CD4-positive, alpha-beta T cell treated with Interferon gamma for 1 hour (primary cell): ENCODE results near the gene ABLIM3.
A peak's percentile ranks its signal among the peaks of the same experiment; 100 is the strongest.

Experiments
- DNase-seq: peaks from one replicate; pipeline ENCODE4 v3.0.0-alpha.2; 2020

The ABLIM3 gene

DNA sequence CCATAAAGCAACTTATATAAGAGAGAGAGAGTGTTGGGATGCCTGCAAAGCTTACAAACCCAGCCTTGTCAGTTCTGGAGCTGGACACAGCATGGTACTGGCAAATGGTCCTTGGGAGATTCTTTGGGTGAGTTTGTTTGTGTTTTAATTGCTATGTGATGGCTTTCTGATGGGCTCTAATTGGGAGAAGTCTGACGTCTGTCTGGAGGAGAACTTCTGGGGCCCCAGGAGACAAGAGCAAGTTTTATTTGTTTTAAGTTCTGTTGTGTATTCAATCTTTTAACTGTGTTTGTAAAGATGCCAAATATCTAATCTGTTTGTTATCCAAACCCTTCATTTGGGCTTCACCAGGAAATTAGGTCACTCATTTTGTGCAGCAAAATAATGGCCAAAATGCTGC, 80.0 kb downstream of the ABLIM3 start:
- no peak for DNase-seq

GRCh38 chr5:149221731-149222342, 80.5 kb downstream of the ABLIM3 start:
- no peak for DNase-seq

- no peak for DNase-seq
Measured at GRCh38 chr5:149223081-149223848, 82.0 kb downstream of the ABLIM3 start.

DNA sequence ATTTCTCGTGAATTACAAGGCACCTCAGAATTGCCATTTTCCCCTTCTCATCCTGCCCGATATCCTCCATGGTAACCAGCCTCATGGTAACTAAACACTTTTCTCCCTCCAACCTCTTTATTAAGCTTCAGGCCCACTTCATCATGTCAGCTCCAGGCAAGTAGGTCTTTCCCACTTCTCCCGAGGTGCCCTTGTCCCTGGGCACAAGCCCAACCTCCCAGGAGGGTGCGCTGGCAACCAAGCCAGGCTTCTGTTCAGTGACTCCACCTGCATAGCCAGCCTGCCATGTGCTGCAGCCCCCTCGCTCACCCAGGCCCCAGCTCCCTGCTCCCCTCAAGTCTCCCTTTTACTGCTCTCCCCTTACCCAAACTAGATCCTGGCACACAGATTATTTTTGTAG, 83.0 kb downstream of the ABLIM3 start:
- DNase-seq: no peak

DNA sequence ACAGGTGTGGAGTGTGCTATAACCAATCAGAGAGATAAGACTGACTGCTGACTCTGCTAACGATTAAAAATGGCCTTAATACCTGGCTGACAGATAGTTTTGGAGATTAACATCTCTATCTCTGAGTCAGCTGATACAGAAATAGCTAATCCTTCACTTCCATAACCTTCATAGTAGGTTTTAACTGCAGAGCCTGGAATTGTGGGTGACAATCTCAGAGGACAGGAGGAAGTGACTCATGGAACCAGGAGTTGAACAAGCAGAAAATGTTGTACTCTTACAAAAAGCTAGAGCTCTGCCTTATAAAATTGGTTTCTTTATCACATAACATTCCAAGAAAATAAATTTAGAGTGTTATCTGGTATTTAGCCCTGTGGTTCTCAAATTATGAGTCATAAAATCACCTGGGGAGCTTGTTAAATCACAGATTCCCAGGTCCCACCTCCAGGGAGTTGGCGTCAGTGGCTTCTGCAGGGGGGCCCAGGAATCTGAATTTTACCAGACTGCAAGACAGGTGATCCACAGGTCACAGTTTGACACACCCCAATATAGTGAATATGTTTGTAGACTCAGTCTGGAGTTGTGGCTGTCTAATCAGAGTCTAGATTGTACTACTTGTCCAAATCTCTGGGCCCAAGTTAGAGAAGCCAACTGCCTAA, 86.0 kb downstream of the ABLIM3 start:
- DNase-seq: no peak

DNA sequence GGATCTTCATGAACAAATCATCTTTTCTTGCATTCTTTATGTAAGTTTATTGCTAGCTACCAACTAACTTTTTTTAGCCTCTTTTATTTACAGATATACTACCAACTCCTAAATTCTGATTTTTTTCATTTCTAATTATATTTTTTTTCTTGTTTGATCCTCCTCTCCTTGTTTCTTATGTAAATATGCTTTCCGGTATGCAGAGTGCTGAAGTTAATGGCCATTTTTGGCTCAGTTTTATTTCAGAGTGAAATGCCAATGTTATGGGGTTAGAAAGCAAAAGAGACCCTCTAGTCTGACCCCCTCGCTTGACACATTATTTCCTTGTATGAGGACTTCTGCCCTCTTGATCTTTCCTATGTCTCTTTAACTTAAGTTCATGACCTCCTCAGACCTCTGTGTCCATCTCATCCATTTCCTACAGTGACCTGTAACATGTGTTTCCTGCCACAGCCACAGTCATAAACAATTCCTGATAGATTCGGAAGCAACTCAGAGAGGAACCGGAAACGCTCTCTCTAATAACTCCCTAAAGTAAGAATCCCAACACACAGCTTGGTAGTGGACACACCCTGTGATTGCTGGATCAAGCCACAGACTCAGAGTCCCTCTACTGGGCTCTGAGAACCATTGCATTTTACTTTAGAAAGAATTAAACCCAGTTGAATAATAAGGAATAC, 87.5 kb downstream of the ABLIM3 start:
- no peak for DNase-seq

GRCh38 chr5:149229298-149229937, 88.1 kb downstream of the ABLIM3 start:
- DNase-seq: no peak

DNA sequence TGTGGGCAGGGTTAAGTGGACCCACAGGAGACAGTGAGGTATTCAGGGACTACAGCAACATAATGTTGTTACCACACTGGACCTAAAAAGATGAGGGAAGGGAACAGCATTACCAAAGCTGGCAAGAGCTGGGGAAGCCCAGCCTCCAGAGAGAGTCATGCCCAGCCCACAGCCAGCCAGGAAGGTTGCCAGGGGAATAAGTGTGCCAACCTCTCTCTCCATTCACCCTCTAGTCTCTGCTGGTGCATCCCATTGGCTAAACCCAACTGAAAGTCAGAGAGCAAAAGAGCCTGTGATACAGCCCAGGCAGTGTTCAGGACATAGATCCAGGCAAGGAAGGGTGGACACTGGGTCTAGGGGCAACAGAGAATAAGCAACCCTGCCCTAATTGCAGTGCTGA, 94.5 kb downstream of the ABLIM3 start:
- no peak for DNase-seq

- DNase-seq: no peak
Measured at GRCh38 chr5:149237662-149238061, 96.4 kb downstream of the ABLIM3 start.

- no peak for DNase-seq
Measured at GRCh38 chr5:149238540-149238939, 97.2 kb downstream of the ABLIM3 start.

GRCh38 chr5:149239917-149240316, 98.6 kb downstream of the ABLIM3 start:
- DNase-seq: no peak

DNA sequence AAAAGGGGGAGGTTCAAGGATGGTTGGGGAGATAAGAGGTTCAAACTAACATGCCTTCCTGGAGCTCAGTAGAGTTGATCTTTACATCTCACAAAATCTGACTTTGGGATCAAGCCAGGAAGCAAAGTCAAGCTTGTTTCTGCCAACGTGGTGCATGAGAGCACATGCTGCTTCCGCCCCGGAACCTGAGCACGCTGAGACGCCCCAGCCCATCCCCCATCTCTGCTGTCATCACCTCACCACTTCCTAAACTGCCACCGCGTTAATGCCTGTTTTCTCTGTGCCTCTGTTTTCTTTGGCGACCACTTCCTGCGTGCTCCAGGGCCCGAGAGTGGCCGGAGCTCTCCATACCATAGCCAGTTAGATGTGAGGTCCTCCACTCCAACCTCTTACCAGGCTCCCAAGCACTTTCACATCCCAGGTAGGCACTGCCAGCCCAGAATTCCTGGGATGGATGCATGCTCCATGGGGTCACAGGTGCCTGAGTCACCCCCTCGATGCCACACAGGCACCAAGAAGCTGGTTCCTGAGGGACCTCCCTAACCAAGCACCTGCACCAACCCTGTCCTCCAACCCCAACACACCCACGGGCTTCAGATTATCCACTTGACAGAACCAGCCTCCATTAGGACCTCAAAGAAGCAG, 99.2 kb downstream of the ABLIM3 start:
- peak; percentile 76 for DNase-seq

GRCh38 chr5:149242339-149242738, 101.0 kb downstream of the ABLIM3 start:
- no peak for DNase-seq

- no peak for DNase-seq
Measured at GRCh38 chr5:149246906-149247305, 105.6 kb downstream of the ABLIM3 start.

- no peak for DNase-seq
Measured at GRCh38 chr5:149247726-149248125, 106.4 kb downstream of the ABLIM3 start.

DNA sequence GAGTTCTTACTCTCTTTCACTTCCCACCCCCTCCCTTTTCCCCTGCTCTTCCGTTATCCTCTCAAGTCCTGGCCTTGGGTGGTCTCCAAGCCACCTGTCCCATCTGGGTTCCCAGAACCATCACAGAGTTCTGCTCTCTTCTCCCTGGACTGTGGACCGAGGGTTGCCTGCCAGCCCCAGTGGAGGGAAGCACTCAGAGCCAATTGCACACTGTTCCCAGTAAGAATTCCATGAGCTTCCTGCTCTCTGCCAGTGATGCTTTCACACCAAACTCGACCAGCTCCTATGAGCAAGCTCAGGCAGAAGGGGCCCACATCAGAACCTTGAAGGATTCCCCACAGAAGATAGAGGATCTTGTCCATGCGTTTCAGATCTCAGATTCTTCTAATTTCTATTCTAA, 110.3 kb downstream of the ABLIM3 start:
- DNase-seq: no peak

DNA sequence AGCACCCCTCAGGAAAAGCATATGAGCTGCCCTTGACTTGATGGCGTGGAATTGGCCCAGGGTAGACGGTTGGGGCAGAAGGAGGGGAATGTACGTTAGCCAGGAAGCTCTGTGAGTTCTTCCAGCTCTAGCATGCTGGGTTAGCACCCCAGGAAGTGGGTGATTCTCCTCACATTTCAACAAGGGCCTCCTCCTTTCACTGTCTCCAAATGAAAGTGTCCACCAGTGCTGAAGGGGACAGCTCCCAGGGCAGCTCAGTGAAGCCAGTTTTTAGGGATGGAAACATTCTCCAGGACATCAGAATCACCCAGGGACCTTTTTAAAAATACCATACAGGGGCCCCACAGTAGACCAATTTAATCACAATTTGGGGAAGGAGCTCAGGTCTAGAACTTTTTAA, 113.2 kb downstream of the ABLIM3 start:
- DNase-seq: no peak

DNA sequence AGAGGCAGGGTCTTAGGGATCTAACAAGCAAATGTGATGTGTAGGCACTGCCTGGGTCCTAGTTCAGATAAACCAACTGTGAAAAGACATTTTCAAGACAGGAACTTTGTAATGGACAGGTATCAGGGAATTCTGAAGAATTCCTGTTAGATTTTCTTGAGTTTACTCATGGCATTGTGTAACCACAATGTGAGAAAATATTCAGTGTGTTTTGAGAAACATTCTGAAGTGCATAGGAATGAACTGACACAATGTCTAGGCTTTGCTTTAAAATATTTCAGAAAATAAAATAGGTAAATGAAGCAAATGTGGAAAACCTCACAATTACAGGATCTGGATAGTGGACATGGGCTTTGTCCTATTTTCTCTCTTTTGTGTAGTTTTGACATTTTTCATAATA, 115.2 kb downstream of the ABLIM3 start:
- DNase-seq: no peak

- DNase-seq: no peak
Measured at GRCh38 chr5:149257131-149257530, 115.8 kb downstream of the ABLIM3 start.

- no peak for DNase-seq
Measured at GRCh38 chr5:149257889-149258705, 116.8 kb downstream of the ABLIM3 start.

GRCh38 chr5:149260761-149261160, 119.5 kb downstream of the ABLIM3 start:
- no peak for DNase-seq

- no peak for DNase-seq
Measured at GRCh38 chr5:149261246-149261645, 120.0 kb downstream of the ABLIM3 start.
